Kidney (tissue), 14 donors: Measurements from ENCODE around the gene INPP5D. TPM values are rescaled to one million over a fixed set of nuclear protein-coding genes. Genes with fewer than 3 reads are reported as not detected.
A peak's percentile ranks its signal among the peaks of the same experiment; 100 is the strongest.

Experiments
- DNase-seq, 5 donors: peaks; one replicate each; pipeline ENCODE4 v3.0.0-alpha.2; 2013 to 2020
- FAIRE-seq: peaks from 2 replicates; lab custom pipeline; 2012; peaks lifted over from hg19 to GRCh38; lab: Jason Lieb, UNC
- H3K27ac ChIP-seq, 2 donors: one replicate each; pipeline ENCODE4 v1.7.0; 2013; ENCODE audit warnings: low read depth in 2 of 2, low read length in 2 of 2, inconsistent platforms in 1 of 2
- H3K27me3 ChIP-seq: one replicate; pipeline ENCODE4 v1.7.1; 2013; ENCODE audit warnings: low read length, inconsistent platforms; ENCODE audit not compliant: control insufficient read depth, insufficient read depth
- H3K36me3 ChIP-seq, 3 donors: one replicate each; pipeline versions ENCODE4 v1.7.0 to v1.7.1; 2013; ENCODE audit warnings: low read length in 3 of 3, control low read depth in 1 of 3, inconsistent platforms in 1 of 3; ENCODE audit not compliant: insufficient read depth in 3 of 3, control insufficient read depth in 2 of 3
- H3K4me1 ChIP-seq, 3 donors: one replicate each; pipeline versions ENCODE4 v1.7.0 to v1.7.1; 2013; ENCODE audit warnings: low read length in 3 of 3, inconsistent platforms in 1 of 3, low read depth in 1 of 3; ENCODE audit not compliant: control insufficient read depth in 2 of 3, insufficient read depth in 2 of 3
- H3K4me3 ChIP-seq, 3 donors: one replicate each; pipeline versions ENCODE4 v1.7.0 to v1.8.1; 2013; ENCODE audit warnings: low read length in 3 of 3, control low read depth in 1 of 3, inconsistent platforms in 1 of 3
- H3K9ac ChIP-seq, 3 donors: one replicate each; pipeline versions ENCODE4 v1.7.0 to v1.7.1; 2013; ENCODE audit warnings: low read length in 3 of 3, control low read depth in 1 of 3, inconsistent platforms in 1 of 3
- H3K9me3 ChIP-seq, 3 donors: one replicate each; pipeline versions ENCODE4 v1.7.0 to v1.7.1; 2013; ENCODE audit warnings: low read length in 3 of 3, control low read depth in 1 of 3, inconsistent platforms in 1 of 3; ENCODE audit not compliant: control insufficient read depth in 2 of 3, insufficient read depth in 1 of 3
- CTCF ChIP-seq: IDR thresholded peaks from 3 replicates; pipeline ENCODE4 v1.5.1; 2012; ENCODE audit warnings: mild to moderate bottlenecking, moderate library complexity, borderline replicate concordance; ENCODE audit not compliant: insufficient read depth; ENCODE audit errors: extremely low read depth
- intact Hi-C: fragments of 100-400 bp; cut with DNase I; formaldehyde crosslinking; loops from one replicate; pipeline ENCODE4 v1.11.1; 2022
- polyA plus RNA-seq: library from polyadenylated mRNA; stranded (reverse); fragments of 350-450 nt; fragmentation: Illumina TruSeq; extraction: RNeasy Lipid Tissue Mini Kit (QIAGEN cat#74804); gene quantifications from one replicate; pipeline ENCODE4 v1.2.3, GENCODE V29; 2014; ENCODE audit warnings: low read depth, low replicate concordance; ENCODE audit not compliant: insufficient read depth
- total RNA-seq: library from RNA; stranded (reverse); fragmentation: NEBNext Ultra II Directional; extraction: Animal tissue kit (Norgen Biotek cat#: 25700); gene quantifications from one replicate; pipeline ENCODE4 v1.2.1, GENCODE V29; 2021
- donor health status: control.
- donor health status: control.
- donor health status: control.
- donor health status: control.
- donor health status: control.
- donor health status: DM: yes; HTN: yes; CAD: no.
- donor health status: Normal renal cell carcinoma (clear cell type).

INPP5D gene
- total and polyA plus RNA-seq, 2 donors from 2014 or later, result 2.6 to 29.6 TPM

- FAIRE-seq (no peak), DNase-seq (no peak)
- intact Hi-C loops, result no loop called here
These were observed 41.7 kb downstream of the INPP5D start for GRCh38 chr2:233101816-233102215.

GRCh38 chr2:233105156-233105895 is 45.2 kb downstream of the INPP5D start:
- Histone ChIP-seq H3K27ac (no peak overlapping the region), H3K9ac (no peak overlapping the region), H3K4me1 (no peaks in the 10 kb centered on the region), H3K9me3 (no peaks in the 10 kb centered on the region), H3K27me3 (no peaks in the 10 kb centered on the region), H3K4me3 (no peak overlapping the region), H3K36me3 (no peaks in the 10 kb centered on the region)
- DNase-seq (peak in 1 of 5 donors; percentile 45), FAIRE-seq (no peak)
- no peak for TF ChIP-seq CTCF
- intact Hi-C loops, result no loop called here

More at GRCh38 chr2:233101816-233102215, 41.7 kb downstream of the INPP5D start:
- Histone ChIP-seq H3K27me3 (no peaks in the 10 kb centered on the region), H3K36me3 (no peaks in the 10 kb centered on the region), H3K27ac (no peak overlapping the region), H3K9ac (no peak overlapping the region), H3K4me3 (no peak overlapping the region), H3K4me1 (no peaks in the 10 kb centered on the region), H3K9me3 (no peaks in the 10 kb centered on the region)
- TF ChIP-seq CTCF, result no peak

DNA sequence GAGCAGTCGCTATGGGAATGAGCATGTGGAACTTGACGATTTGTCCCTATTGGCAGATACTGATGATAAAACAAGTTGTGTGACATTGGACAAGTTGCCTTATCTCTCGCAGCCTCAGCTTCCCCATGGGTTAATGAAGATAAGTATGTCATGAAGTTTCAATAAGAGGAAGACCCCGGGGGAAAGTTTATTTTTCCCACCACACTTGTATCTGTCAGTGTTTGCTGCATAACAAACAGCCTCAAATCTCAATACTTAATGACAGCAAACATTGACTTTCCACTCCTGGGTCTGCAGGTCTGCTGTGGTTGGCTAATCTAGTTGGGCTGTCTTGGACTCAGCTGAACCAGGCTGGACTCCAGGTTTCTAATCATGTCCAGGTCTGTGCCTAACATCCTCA is 45.8 kb downstream of the INPP5D start:
- Histone ChIP-seq H3K27me3 (no peaks in the 10 kb centered on the region), H3K9me3 (no peaks in the 10 kb centered on the region), H3K9ac (no peak overlapping the region), H3K4me3 (no peak overlapping the region), H3K36me3 (no peaks in the 10 kb centered on the region), H3K4me1 (no peaks in the 10 kb centered on the region), H3K27ac (no peak overlapping the region)
- TF ChIP-seq CTCF, result no peak
- no peak for FAIRE-seq
- DNase-seq, result no peak
- intact Hi-C loops, result no loop called here

GRCh38 chr2:233107011-233107410 is 46.9 kb downstream of the INPP5D start:
- no peaks in the 10 kb centered on the region for H3K9me3 ChIP-seq
- FAIRE-seq (no peak), DNase-seq (no peak)
- no peak overlapping the region for H3K27ac ChIP-seq
- no peaks in the 10 kb centered on the region for H3K27me3 ChIP-seq
- no peak overlapping the region for H3K9ac ChIP-seq
- H3K4me3 ChIP-seq, result no peak overlapping the region
- TF ChIP-seq CTCF, result no peak
- no peaks in the 10 kb centered on the region for H3K36me3 ChIP-seq
- no peaks in the 10 kb centered on the region for H3K4me1 ChIP-seq
- intact Hi-C loops, result no loop called here
